Panc1 (cell line): ENCODE measurements around the gene ABHD15. TPM values are rescaled to one million over a fixed set of nuclear protein-coding genes. Genes with fewer than 3 reads are reported as not detected.

ENCODE experiments used
- ATAC-seq: fragments of 200-7000 bp; cut with Tn5 transposase; 2 replicates; pipeline ENCODE4 v1.9.1; 2020; ENCODE audit warnings: mild to moderate bottlenecking, moderate library complexity
- BruUV-seq: library from RNA; stranded (reverse); fragments of 400-500 nt; replicated peaks from 2 replicates; lab custom pipeline; 2021; lab: Mats Ljungman, UMichigan
- CTCF ChIA-PET: fragments of 300-600 bp; sonication (Branson Sonifier 250); formaldehyde crosslinking; loops from one replicate; lab custom pipeline; 2022; ENCODE audit warnings: antibody characterized with exemption; lab: Charles Lee
- POLR2A ChIA-PET: fragments of 300-600 bp; sonication (Branson Sonifier 250); formaldehyde crosslinking; loops from one replicate; lab custom pipeline; 2022; ENCODE audit warnings: antibody characterized with exemption; lab: Charles Lee
- DNase-seq: peaks from one replicate; pipeline ENCODE4 v3.0.0-alpha.2; 2010; ENCODE audit warnings: low read depth, low spot score
- H3K27ac ChIP-seq: 2 replicates; pipeline ENCODE4 v1.5.1; 2011; ENCODE audit warnings: mild to moderate bottlenecking, low read length, inconsistent platforms
- H3K27me3 ChIP-seq: fragments of 200-500 bp; sonication (Bioruptor generic); 2 replicates; pipeline ENCODE4 v1.6.0; 2014; ENCODE audit warnings: low read length, inconsistent platforms; ENCODE audit not compliant: control insufficient read depth, insufficient read depth
- H3K36me3 ChIP-seq: fragments of 200-500 bp; sonication (Bioruptor generic); 2 replicates; pipeline ENCODE4 v1.5.1; 2014; ENCODE audit warnings: inconsistent platforms, mild to moderate bottlenecking, low read length, moderate library complexity; ENCODE audit not compliant: control insufficient read depth, insufficient read depth
- H3K4me1 ChIP-seq: 2 replicates; pipeline ENCODE4 v1.5.1; 2011; ENCODE audit warnings: inconsistent platforms, mild to moderate bottlenecking, low read length, moderate library complexity; ENCODE audit not compliant: control insufficient read depth, insufficient read depth
- H3K4me3 ChIP-seq, 2 experiments: 2 replicates each; pipeline ENCODE4 v1.5.1; 2011 to 2012; ENCODE audit warnings: low read depth in 2 of 2, low read length in 2 of 2, mild to moderate bottlenecking in 2 of 2, inconsistent platforms in 1 of 2, moderate library complexity in 1 of 2
- H3K9me3 ChIP-seq: fragments of 200-500 bp; sonication (Bioruptor generic); 2 replicates; pipeline ENCODE4 v1.5.1; 2014; ENCODE audit warnings: low read depth, mild to moderate bottlenecking, inconsistent platforms, low read length, moderate library complexity; ENCODE audit not compliant: control insufficient read depth, insufficient read depth
- POLR2AphosphoS5 ChIP-seq: IDR thresholded peaks from 2 replicates; pipeline ENCODE4 v1.6.1; 2012; ENCODE audit warnings: mild to moderate bottlenecking, low read depth, low read length, moderate library complexity
- SIN3A ChIP-seq: IDR thresholded peaks from 2 replicates; pipeline ENCODE4 v1.6.1; 2012; ENCODE audit warnings: low read depth, mild to moderate bottlenecking, low read length, moderate library complexity, borderline replicate concordance; ENCODE audit not compliant: insufficient read depth
- TCF7L2 ChIP-seq: IDR thresholded peaks from 2 replicates; pipeline ENCODE4 v1.6.1; 2011; ENCODE audit warnings: mild to moderate bottlenecking, low read depth, low read length, inconsistent platforms
- in situ Hi-C: cut with HindIII; loops from 2 replicates; pipeline ENCODE4 v1.10.0; 2016; ENCODE audit warnings: low sequenced_read_pairs, low pct_unique_long_range_greater_than_20kb
- intact Hi-C: fragments of 100-400 bp; cut with micrococcal nuclease; formaldehyde crosslinking; loops from one replicate; pipeline ENCODE4 v1.10.0; 2022; ENCODE audit not compliant: unreplicated experiment
- total RNA-seq: library from RNA; stranded (reverse); gene quantifications from one replicate; pipeline ENCODE4 v1.2.1, GENCODE V29; 2021; ENCODE audit not compliant: unreplicated experiment
- TF ChIP-seq, protein P1 (sequence below), 2 experiments: IDR thresholded peaks; 2 replicates each; pipeline ENCODE4 v1.6.1; 2011 to 2012; ENCODE audit warnings: low read depth in 2 of 2, control low read depth in 1 of 2, low read length in 1 of 2, mild to moderate bottlenecking in 1 of 2, moderate library complexity in 1 of 2; ENCODE audit not compliant: insufficient read depth in 1 of 2
- TF ChIP-seq, protein P2 (sequence below): fragments of 450-650 bp; IDR thresholded peaks from 2 replicates; pipeline ENCODE4 v1.5.1; 2017; ENCODE audit warnings: mild to moderate bottlenecking

ABHD15 gene
- total RNA-seq, 1 experiment from 2014 or later: 33.7 TPM

DNA sequence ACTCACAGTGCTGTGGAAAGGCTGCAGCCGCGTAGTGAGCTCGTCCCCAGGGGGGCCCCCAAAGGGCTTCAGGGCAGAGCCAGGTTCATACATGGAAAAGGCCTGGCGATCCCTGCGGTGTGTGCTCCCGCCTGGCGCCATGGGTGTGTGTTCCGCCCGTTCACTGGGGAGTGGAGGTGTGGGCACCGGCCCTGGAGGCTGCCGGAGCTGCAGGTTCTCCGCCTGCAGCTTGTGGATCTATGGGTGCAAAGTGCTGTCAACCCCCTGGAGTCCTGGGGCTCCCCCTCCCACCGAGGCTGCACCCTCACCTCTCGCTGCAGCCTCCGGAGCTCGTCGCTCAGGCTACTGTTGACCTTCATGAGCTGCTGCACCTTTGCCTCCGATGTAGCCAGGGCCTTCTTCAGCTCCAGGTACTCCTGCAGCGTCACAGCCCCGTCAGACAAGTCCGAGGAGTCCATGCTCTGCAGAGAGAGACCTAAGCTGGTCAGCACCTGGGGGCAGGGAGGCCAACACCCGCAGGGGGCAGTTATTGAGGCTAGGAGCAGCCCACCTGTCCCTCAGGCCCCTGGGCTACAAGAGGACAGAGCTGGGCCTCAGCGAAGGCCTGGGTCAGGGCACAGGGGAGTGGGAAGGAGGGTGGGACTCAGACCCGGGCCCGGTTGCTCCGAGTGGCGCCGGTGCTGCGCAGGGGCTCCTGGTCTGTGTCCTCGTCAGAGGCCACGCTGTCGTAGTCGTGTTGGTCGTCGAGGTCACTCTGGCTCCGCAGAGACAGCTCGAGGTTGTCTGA is 9.6 kb upstream of the ABHD15 start:
- POLR2A ChIA-PET: interaction anchor here (0.5 kb wide), 1 partner anchor 64 kb away, joined by 4 read pairs; no protein-coding TSS in a partner anchor

DNA sequence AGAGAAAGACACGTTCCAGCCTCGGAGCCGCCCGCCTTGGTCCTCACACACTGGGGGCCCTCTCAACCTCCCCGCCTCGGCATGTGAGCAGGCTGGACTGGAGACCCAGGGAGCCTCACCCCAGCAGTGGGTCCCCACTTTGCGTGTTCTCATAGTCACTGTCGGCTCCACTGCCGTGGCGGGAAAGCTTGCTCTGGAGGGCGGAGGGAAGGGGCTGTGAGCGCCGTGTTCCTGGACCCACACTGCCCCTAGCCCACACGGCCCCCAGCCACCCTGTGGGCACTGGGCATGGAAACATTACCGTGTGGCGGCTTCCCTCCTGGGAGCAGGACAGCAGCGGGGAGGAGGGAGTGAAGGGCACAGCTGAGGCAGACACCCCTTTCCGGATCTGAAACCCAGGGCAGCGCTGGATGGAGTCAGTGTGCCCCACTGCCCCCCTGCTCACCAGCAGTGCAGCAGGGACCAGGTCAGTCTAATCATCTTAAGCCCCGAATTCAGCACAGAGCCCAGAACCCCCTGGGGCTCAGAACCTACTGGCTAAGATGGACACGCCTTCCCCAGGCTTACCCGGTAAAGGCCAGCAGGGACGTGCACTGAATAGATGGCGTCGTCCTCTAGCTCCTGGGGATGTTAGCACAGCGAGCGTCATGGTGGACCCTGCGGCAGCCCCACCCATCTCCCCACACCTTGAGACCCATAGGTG is 8.8 kb upstream of the ABHD15 start:
- intact Hi-C loops: no loop called here

More for the DNA sequence above, 9.6 kb upstream of the ABHD15 start:
- Histone ChIP-seq H3K27ac (no peak overlapping the region), H3K9me3 (no peaks in the 10 kb centered on the region), H3K36me3 (no peaks in the 10 kb centered on the region), H3K4me3 (no peak overlapping the region), H3K4me1 (no peaks in the 10 kb centered on the region), H3K27me3 (no peaks in the 10 kb centered on the region)
- intact Hi-C loops (no loop called here), in situ Hi-C loops (no loop called here)
- CTCF ChIA-PET: interaction anchor here (0.5 to 0.8 kb wide), 2 partner anchors 43 to 225 kb away, joined by 4 to 8 read pairs; no protein-coding TSS in a partner anchor
- no TSS peak for BruUV-seq
- no peak for DNase-seq
- TF ChIP-seq POLR2AphosphoS5 (no peak; the same call in 1 of the 2 replicates), TCF7L2 (no peak), SIN3A (no peak)
- TF ChIP-seq, protein P1, sequence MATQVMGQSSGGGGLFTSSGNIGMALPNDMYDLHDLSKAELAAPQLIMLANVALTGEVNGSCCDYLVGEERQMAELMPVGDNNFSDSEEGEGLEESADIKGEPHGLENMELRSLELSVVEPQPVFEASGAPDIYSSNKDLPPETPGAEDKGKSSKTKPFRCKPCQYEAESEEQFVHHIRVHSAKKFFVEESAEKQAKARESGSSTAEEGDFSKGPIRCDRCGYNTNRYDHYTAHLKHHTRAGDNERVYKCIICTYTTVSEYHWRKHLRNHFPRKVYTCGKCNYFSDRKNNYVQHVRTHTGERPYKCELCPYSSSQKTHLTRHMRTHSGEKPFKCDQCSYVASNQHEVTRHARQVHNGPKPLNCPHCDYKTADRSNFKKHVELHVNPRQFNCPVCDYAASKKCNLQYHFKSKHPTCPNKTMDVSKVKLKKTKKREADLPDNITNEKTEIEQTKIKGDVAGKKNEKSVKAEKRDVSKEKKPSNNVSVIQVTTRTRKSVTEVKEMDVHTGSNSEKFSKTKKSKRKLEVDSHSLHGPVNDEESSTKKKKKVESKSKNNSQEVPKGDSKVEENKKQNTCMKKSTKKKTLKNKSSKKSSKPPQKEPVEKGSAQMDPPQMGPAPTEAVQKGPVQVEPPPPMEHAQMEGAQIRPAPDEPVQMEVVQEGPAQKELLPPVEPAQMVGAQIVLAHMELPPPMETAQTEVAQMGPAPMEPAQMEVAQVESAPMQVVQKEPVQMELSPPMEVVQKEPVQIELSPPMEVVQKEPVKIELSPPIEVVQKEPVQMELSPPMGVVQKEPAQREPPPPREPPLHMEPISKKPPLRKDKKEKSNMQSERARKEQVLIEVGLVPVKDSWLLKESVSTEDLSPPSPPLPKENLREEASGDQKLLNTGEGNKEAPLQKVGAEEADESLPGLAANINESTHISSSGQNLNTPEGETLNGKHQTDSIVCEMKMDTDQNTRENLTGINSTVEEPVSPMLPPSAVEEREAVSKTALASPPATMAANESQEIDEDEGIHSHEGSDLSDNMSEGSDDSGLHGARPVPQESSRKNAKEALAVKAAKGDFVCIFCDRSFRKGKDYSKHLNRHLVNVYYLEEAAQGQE (IDR thresholded peaks at IDR 0.05; ENCODE audit: insufficient read depth in 1 of 2, low read depth in 2 of 2, low read length in 1 of 2): no peak
- TF ChIP-seq, protein P2, sequence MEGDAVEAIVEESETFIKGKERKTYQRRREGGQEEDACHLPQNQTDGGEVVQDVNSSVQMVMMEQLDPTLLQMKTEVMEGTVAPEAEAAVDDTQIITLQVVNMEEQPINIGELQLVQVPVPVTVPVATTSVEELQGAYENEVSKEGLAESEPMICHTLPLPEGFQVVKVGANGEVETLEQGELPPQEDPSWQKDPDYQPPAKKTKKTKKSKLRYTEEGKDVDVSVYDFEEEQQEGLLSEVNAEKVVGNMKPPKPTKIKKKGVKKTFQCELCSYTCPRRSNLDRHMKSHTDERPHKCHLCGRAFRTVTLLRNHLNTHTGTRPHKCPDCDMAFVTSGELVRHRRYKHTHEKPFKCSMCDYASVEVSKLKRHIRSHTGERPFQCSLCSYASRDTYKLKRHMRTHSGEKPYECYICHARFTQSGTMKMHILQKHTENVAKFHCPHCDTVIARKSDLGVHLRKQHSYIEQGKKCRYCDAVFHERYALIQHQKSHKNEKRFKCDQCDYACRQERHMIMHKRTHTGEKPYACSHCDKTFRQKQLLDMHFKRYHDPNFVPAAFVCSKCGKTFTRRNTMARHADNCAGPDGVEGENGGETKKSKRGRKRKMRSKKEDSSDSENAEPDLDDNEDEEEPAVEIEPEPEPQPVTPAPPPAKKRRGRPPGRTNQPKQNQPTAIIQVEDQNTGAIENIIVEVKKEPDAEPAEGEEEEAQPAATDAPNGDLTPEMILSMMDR: no peak
- ATAC-seq: no peak

More for the DNA sequence above, 8.8 kb upstream of the ABHD15 start:
- DNase-seq: no peak
- no peak for ATAC-seq
- Histone ChIP-seq H3K4me3 (no peak overlapping the region), H3K4me1 (no peaks in the 10 kb centered on the region), H3K27ac (no peak overlapping the region), H3K36me3 (no peaks in the 10 kb centered on the region), H3K27me3 (no peaks in the 10 kb centered on the region), H3K9me3 (no peaks in the 10 kb centered on the region)
- no TSS peak for BruUV-seq
- TF ChIP-seq, protein P2: no peak
- TF ChIP-seq TCF7L2: no peak
- TF ChIP-seq, protein P1 (IDR thresholded peaks at IDR 0.05; ENCODE audit: insufficient read depth in 1 of 2, low read depth in 2 of 2, low read length in 1 of 2): no peak
- TF ChIP-seq SIN3A: no peak
- TF ChIP-seq POLR2AphosphoS5: no peak; the same call in 1 of the 2 replicates
- in situ Hi-C loops: no loop called here
- POLR2A ChIA-PET: no interaction called here
- CTCF ChIA-PET: interaction anchor here (0.8 kb wide), 1 partner anchor 43 kb away, joined by 4 read pairs; no protein-coding TSS in a partner anchor
